ENCODE data around the gene MYL6. TPM values are rescaled to one million over a fixed set of nuclear protein-coding genes. Genes with fewer than 3 reads are reported as not detected.
A peak's percentile ranks its signal among the peaks of the same experiment; 100 is the strongest.
"Not testable (repeated sequence)": the region's sequence is repeated elsewhere in the genome, so short reads cannot be mapped to it uniquely, and the experiment has no call there.

Gene MYL6
- total and polyA plus RNA-seq, 9 of the 15 experiments (the other 6 are each of a cell fraction or from before 2014, with no cell fraction given), result 557 to 1,664 (median 958) TPM

DNA sequence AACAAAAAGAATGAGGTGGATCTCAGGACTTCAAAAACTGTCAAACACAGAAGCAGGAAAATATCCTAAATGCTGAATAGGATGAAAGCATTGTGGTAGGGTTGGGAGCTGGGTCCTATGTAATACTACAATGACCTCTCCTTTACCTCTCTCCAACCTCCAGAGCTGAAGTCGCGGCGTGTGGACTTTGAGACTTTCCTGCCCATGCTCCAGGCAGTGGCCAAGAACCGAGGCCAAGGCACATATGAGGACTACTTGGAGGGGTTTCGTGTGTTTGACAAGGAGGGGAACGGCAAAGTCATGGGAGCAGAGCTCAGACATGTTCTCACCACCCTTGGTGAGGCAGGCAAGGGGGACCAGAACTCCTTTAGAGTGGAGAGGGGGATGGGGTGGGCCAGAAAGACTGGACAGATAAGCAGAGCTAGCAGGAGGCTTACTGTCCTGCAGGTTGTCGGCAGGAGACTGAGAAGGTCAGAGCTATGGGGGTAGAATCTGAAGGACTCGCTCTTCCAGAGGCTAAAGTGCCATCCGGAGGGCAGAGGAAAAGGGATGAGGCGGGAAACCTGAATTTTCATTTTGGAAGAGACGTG, 2.8 kb upstream of the MYL6 start (continued):
- TF ChIP-seq, protein P1, sequence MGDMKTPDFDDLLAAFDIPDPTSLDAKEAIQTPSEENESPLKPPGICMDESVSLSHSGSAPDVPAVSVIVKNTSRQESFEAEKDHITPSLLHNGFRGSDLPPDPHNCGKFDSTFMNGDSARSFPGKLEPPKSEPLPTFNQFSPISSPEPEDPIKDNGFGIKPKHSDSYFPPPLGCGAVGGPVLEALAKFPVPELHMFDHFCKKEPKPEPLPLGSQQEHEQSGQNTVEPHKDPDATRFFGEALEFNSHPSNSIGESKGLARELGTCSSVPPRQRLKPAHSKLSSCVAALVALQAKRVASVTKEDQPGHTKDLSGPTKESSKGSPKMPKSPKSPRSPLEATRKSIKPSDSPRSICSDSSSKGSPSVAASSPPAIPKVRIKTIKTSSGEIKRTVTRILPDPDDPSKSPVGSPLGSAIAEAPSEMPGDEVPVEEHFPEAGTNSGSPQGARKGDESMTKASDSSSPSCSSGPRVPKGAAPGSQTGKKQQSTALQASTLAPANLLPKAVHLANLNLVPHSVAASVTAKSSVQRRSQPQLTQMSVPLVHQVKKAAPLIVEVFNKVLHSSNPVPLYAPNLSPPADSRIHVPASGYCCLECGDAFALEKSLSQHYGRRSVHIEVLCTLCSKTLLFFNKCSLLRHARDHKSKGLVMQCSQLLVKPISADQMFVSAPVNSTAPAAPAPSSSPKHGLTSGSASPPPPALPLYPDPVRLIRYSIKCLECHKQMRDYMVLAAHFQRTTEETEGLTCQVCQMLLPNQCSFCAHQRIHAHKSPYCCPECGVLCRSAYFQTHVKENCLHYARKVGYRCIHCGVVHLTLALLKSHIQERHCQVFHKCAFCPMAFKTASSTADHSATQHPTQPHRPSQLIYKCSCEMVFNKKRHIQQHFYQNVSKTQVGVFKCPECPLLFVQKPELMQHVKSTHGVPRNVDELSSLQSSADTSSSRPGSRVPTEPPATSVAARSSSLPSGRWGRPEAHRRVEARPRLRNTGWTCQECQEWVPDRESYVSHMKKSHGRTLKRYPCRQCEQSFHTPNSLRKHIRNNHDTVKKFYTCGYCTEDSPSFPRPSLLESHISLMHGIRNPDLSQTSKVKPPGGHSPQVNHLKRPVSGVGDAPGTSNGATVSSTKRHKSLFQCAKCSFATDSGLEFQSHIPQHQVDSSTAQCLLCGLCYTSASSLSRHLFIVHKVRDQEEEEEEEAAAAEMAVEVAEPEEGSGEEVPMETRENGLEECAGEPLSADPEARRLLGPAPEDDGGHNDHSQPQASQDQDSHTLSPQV (IDR thresholded peaks at IDR 0.05), result peak; percentile 62

DNA sequence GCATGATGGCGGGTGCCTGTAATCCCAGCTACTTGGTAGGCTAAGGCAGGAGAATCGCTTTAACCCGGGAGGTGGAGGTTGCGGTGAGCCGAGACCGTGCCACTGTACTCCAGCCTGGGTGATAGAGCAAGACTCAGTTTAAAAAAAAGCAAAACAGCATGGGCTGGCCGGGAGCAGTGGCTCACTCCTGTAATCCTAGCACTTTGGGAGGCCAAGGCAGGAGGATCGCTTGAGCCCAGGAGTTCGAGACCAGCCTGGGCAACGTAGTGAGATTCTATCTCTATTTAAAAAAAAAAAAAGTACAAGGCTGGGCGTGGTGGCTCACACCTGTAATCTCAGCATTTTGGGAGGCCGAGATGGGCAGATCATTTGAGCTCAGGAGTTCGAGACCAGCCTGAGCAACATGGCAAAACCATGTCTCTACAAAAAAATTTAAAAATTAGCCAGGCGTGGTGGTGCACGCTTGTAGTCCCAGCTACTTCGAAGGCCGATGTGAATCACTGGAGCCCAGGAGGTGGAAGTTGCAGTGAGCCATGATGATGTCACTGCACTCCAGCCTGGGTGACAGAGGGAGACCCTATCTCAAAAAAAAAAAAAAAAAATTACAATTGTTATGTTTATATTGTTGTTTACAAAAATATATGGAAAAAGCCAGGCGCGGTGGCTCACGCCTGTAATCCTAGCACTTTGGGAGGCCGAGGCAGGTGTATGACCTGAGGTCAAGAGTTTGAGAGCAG, 1.5 kb upstream of the MYL6 start:
- Histone ChIP-seq H3K4me1 (replicated peaks in 1 of 2; ENCODE audit: control insufficient read depth in 2 of 2, insufficient read depth in 2 of 2, low read length in 2 of 2) (peaks cover 43 to 53% of the 10 kb centered on the region in 2 experiments; a peak in 4 of 5 replicates), H3K79me2 (ENCODE audit: control insufficient read depth, insufficient read depth, low read length) (peaks cover 59% of the 10 kb centered on the region), H3K9ac (ENCODE audit: insufficient read depth in 1 of 2, low read depth in 2 of 2, low read length in 2 of 2) (peak overlapping the region; percentile 80 to 91), H4K20me1 (replicated peaks; ENCODE audit: control insufficient read depth, insufficient read depth, low read length) (peaks cover 27% of the 10 kb centered on the region; the same call in 1 of the 2 replicates), H3K27ac (ENCODE audit: extremely low read depth, low read depth, low read length) (peak overlapping the region; percentile 98; the same call in 1 of the 3 replicates), H3K4me2 (ENCODE audit: insufficient read depth, low read length) (peak overlapping the region; percentile 80), H3K36me3 (ENCODE audit: control insufficient read depth, insufficient read depth, low read length) (peaks cover 41% of the 10 kb centered on the region)
- CTCF ChIA-PET (ENCODE audit: low intra/inter-chr PET ratio), result interaction anchor here (1.2 kb wide), 1 partner anchor 67 kb away, joined by 3 read pairs; the partner anchor contains the start of gene NABP2
- H2AFZ ChIP-seq (ENCODE audit: low read depth, low read length); DNase-seq (ENCODE audit: extremely low read depth in 1 of 4, low spot score in 3 of 4); FAIRE-seq; H3K27me3 ChIP-seq (ENCODE audit: control insufficient read depth in 2 of 2, insufficient read depth in 2 of 2, low read length in 2 of 2); H3K4me3 ChIP-seq; BruUV-seq (replicated peaks); ATAC-seq; H3K9me1 ChIP-seq (ENCODE audit: control insufficient read depth, insufficient read depth, low read length); in situ Hi-C loops (cut with MboI); H3K9me3 ChIP-seq (replicated peaks; ENCODE audit: control insufficient read depth, insufficient read depth, low read depth, low read length): not testable (repeated sequence)
- POLR2A ChIA-PET, result interaction anchor here (1.3 to 3.2 kb wide), 2 partner anchors 29 to 39 kb away, joined by 7 to 16 read pairs; partner anchors contain the start of genes ESYT1 and ZC3H10
- 92% methylated on average over 19 of the region's 21 CpGs for WGBS (ENCODE audit: insufficient coverage, low coverage, missing lambda C conversion rate)
- intact Hi-C loops (cut with micrococcal nuclease), result loop anchor here (5.0 kb wide), 1 partner anchor 39 kb away; the partner anchor contains the start of genes RPL41 and ZC3H10
- TF ChIP-seq, protein P2, sequence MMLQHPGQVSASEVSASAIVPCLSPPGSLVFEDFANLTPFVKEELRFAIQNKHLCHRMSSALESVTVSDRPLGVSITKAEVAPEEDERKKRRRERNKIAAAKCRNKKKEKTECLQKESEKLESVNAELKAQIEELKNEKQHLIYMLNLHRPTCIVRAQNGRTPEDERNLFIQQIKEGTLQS (IDR thresholded peaks at IDR 0.05), result peak; percentile 63
- TF ChIP-seq, protein P2 (CRISPR knock-in tag; conservative IDR thresholded peaks at IDR 0.05), result not testable (repeated sequence)
- TF ChIP-seq DPF2 (IDR thresholded peaks at IDR 0.05), result 0 out of 2 replicates have a peak, but pooled peaks have one; percentile 6
- peak; percentile 2; the same call in 1 of the 2 replicates for TF ChIP-seq KAT7 (CRISPR knock-in tag; IDR thresholded peaks at IDR 0.05; ENCODE audit: borderline replicate concordance)
- peak; percentile 72 for TF ChIP-seq ZNF121 (CRISPR knock-in tag; conservative IDR thresholded peaks at IDR 0.05)

Measured in K562 (cell line).